HL-60 (cell line): ENCODE results near the gene HOXB2.

Experiments used
- GABPA ChIP-seq: IDR thresholded peaks from 2 replicates; pipeline ENCODE4 v1.6.1; 2012; ENCODE audit warnings: low read depth
- TF ChIP-seq, protein P1 (sequence below): IDR thresholded peaks from one replicate; pipeline ENCODE4 v1.5.1; 2011; ENCODE audit warnings: low read length, control low read depth, inconsistent platforms; ENCODE audit not compliant: insufficient read depth
- TF ChIP-seq, protein P2 (sequence below): IDR thresholded peaks from 2 replicates; pipeline ENCODE4 v1.6.1; 2012; ENCODE audit warnings: low read depth; ENCODE audit not compliant: insufficient replicate concordance

DNA sequence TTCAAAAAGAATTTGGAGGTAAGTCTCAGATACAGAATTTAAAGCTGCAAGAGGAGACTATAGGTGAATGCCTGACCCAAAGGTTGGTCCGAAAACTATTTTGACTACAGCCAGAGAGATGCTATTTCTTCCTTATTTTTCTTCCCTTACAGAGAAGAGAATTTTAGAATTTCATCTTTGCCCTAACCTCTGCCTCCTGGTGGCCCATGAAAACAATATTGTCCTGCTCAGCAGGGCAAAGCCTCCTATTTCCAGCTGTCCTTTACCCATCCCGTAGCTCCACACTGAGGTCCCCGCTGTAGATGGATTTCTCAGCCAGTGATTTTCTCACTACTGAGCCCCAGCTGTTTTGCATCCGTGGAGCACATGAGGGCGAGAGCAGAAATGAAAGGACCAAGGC lies 38.7 kb downstream of the HOXB2 start:
- TF ChIP-seq, protein P1, sequence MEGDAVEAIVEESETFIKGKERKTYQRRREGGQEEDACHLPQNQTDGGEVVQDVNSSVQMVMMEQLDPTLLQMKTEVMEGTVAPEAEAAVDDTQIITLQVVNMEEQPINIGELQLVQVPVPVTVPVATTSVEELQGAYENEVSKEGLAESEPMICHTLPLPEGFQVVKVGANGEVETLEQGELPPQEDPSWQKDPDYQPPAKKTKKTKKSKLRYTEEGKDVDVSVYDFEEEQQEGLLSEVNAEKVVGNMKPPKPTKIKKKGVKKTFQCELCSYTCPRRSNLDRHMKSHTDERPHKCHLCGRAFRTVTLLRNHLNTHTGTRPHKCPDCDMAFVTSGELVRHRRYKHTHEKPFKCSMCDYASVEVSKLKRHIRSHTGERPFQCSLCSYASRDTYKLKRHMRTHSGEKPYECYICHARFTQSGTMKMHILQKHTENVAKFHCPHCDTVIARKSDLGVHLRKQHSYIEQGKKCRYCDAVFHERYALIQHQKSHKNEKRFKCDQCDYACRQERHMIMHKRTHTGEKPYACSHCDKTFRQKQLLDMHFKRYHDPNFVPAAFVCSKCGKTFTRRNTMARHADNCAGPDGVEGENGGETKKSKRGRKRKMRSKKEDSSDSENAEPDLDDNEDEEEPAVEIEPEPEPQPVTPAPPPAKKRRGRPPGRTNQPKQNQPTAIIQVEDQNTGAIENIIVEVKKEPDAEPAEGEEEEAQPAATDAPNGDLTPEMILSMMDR, result no peak
- TF ChIP-seq, protein P2, sequence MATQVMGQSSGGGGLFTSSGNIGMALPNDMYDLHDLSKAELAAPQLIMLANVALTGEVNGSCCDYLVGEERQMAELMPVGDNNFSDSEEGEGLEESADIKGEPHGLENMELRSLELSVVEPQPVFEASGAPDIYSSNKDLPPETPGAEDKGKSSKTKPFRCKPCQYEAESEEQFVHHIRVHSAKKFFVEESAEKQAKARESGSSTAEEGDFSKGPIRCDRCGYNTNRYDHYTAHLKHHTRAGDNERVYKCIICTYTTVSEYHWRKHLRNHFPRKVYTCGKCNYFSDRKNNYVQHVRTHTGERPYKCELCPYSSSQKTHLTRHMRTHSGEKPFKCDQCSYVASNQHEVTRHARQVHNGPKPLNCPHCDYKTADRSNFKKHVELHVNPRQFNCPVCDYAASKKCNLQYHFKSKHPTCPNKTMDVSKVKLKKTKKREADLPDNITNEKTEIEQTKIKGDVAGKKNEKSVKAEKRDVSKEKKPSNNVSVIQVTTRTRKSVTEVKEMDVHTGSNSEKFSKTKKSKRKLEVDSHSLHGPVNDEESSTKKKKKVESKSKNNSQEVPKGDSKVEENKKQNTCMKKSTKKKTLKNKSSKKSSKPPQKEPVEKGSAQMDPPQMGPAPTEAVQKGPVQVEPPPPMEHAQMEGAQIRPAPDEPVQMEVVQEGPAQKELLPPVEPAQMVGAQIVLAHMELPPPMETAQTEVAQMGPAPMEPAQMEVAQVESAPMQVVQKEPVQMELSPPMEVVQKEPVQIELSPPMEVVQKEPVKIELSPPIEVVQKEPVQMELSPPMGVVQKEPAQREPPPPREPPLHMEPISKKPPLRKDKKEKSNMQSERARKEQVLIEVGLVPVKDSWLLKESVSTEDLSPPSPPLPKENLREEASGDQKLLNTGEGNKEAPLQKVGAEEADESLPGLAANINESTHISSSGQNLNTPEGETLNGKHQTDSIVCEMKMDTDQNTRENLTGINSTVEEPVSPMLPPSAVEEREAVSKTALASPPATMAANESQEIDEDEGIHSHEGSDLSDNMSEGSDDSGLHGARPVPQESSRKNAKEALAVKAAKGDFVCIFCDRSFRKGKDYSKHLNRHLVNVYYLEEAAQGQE, result no peak
- TF ChIP-seq GABPA, result no peak
